Measurements from ENCODE around the gene EFHD2.
"Not testable (repeated sequence)": the region's sequence is repeated elsewhere in the genome, so short reads cannot be mapped to it uniquely, and the experiment has no call there.

Gene EFHD2

GRCh38 chr1:15412175-15412800 lies 2.6 kb downstream of the EFHD2 start:
- peak in 3 of 4 experiments; percentile 34 to 51 (median 50) for DNase-seq

GRCh38 chr1:15412843-15413242 lies 3.2 kb downstream of the EFHD2 start:
- peak in 1 of 4 experiments; percentile 44 for DNase-seq

DNA sequence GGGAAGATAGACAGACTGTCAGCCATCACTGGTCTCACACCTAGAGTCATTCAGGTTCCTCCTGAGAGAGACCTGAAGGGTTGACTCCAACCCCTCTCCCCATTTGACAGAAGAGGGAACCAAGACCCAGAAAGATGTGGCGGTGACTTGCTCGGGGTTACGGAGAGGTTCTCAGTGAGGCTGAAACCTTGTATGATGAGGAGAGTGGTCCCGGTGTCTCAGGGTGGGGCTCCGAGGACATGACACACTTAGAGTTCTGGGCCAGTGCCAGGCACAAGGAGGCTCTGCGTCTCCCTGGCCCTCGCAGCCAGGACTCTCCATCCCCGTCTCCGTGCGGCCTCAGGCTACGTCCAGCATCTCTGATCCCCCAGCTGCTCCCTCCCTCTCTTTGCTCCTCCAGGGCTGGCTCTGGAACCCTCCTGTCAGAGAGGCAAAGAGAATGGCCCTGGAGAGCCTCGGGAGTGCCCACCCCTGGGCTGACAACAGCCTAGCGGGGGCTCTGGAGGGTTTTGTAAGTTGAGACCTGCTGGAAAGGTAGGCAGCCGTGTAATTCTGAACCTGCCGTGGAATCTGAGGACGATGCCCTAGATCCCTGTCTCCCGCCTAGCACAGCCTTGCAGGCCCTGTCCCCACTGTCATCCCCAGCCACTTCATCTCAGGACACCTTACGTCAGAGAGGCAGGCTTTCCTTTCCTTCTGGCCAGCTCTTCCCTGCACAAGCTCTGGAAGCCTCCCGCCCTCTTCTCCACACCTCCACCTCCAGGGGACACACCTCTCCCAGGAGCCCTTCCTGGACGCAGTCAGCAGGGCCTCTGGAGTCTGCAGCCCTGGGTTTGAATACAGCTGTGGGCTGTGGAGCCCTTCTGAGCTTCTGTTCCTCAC lies 4.1 kb downstream of the EFHD2 start:
- no peak for DNase-seq

DNA sequence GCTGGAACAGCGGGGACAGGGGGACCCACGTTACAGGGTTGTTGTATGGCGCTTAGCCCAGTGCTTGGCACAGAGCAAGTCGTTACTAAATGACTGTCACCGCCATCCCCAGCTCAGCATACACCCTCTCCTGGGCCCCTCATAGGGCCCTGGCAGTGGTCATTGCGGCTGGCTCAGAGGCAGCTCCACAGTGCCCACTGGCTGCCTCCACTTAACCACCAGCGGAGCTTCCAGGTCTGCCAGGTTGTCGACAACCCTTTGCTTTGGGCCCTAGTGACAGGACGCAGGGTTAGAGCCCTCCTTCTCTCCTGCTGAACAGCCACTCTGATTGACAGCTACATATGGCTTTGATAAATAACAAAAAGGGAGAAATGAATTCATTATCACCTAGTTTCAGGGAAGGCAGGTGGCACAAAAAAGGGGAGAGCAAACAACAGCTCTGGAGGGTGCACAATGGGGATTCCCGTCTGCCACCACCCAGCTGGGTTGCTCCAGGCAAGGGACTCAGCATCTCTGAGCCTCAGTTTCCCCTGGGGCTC lies 4.8 kb downstream of the EFHD2 start:
- no peak for DNase-seq

DNA sequence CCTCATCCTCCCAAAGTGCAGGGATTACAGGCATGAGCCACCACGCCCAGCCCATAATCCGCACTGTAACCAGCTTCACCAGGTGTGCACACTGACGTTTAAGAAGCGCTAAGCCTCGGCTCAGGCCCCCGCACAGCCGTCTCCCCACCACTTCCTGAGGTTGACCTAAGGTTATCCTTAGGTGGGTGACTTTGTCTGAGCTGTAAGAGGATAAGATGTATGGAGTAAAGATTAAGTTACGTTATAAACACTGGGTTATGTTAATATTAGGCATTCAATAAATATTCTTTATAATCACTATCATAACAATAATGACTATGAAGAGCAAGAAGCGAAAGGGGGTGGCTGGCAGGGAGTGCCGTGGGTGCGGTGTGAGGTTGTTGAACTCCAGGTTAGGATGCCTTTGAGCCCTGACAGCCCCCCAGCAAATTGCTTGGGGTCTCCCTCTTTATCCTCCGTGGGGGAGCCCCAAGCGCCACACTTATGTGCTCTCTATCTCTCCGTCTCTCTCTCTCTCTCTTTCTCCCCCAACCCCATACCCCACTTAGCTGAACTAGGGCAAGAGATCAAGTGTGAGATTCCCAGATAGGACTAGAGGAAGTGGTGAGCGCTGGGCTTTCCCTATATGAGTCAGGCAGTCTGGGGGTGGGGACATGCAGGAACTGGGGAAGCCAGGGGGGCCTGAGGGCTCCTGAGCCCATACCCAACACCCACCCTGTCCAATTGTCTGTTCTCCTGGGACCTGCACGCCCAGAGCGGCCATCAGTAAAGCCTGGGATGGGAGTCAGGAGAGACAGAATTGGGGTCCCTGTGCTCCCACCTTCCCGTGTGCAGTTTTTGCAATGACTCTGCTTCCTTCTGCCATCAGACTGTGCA lies 7.6 kb downstream of the EFHD2 start:
- peak; percentile 77 to 90 (median 90) for DNase-seq

DNA sequence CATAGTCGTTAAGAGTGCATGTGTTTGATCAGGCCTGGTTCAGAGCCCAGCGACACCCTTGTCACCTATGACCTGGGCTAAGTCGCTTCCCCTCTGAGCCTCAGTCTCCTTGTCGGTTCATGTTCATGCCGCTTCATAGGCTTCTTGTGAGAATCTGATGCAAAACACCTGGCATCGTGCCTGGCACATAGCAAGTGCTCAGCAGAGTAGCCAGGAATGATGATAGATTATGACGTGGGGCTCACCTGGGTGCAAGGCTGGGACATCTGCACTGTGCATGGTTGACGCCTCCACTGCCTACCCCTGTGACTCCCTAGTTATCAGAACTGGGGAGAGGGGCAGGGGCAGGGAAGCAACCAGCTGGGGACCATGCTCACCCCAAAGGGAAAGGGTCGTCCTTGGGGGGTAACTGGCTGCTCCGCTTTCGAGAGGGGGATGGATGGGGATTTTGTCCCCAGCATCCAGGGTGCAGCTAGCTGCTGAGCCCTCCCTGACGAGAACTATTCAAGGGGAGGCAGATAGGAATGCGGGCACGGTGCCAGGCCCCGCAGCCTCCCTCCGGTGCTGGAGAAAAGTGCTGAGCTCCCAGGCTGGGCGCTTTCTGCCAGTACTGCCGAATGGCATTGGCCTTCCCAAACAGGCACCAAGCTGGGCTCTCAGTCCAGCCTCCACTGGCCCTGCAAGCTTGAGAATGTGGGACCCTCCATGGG lies 9.3 kb downstream of the EFHD2 start:
- DNase-seq, result peak in 1 of 4 experiments; percentile 1

- no peak for DNase-seq
Observed at GRCh38 chr1:15420853-15421465, 11.3 kb downstream of the EFHD2 start.

DNA sequence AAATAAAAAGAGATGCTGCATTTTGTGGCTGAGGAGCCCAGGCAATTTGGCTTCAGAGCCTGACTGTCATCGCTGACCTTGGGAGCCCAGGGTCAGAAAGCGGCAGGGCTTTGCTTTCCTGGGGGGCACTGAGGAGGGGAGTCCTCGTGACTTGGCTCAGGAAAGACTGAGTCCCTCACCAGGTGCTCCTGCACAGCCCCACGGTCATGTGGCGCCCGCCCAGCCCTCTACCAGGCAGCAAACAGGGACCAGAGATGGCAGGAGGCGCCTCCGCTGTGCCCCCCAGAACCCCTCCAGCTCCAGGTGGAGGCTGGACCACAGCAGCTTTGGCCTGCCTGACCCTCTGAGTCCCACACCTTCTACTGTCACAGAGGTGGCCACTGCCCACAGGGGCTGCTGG lies 13.2 kb downstream of the EFHD2 start:
- DNase-seq, result no peak

GRCh38 chr1:15423355-15424077 lies 13.8 kb downstream of the EFHD2 start:
- no peak for DNase-seq

- DNase-seq, result no peak
Observed at GRCh38 chr1:15424146-15424667, 14.5 kb downstream of the EFHD2 start.

- DNase-seq, result no peak
Observed at GRCh38 chr1:15424981-15425380, 15.3 kb downstream of the EFHD2 start.

GRCh38 chr1:15425521-15425920 lies 15.8 kb downstream of the EFHD2 start:
- DNase-seq, result no peak

DNA sequence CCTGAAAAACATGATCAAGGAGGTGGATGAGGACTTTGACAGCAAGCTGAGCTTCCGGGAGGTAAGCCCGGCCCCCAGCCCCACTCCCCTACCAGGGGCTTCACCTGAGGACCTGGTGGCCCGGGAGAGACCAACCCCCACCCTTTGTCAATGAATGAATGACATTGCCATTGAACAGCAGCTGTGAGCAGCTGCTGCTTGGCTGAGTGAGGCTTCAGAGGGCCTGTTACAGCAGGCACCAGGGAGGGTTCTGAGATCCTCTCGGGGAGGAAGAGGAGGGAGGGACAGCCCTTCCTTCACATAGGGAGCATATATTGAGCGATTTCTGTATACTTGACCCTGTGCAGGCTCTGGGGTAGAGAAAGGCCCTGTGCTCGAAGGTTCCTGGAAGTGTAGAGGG lies 16.3 kb downstream of the EFHD2 start:
- no peak for DNase-seq

GRCh38 chr1:15426492-15427279 lies 17.0 kb downstream of the EFHD2 start:
- DNase-seq, result peak in 3 of 4 experiments; percentile 20 to 50 (median 40)

DNA sequence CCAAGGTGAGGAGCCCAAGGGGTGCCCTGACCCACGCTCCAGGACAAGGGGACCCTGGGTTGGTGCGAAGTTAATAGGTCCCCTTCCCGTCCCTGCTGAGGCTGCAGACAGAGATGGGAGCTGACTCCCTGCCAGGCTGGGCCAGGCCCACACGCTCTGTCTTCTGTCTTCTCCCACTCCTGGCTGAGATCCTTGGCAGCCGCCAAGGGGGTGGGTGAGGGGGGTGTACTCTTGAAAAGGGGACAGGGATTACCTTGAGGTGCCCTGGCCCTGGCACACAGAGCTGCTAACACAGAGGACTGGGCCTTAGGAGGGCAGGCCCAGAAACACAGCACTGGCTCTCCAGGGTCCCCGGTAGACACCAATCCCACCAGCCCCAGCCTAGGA lies 17.6 kb downstream of the EFHD2 start:
- no peak for DNase-seq

DNA sequence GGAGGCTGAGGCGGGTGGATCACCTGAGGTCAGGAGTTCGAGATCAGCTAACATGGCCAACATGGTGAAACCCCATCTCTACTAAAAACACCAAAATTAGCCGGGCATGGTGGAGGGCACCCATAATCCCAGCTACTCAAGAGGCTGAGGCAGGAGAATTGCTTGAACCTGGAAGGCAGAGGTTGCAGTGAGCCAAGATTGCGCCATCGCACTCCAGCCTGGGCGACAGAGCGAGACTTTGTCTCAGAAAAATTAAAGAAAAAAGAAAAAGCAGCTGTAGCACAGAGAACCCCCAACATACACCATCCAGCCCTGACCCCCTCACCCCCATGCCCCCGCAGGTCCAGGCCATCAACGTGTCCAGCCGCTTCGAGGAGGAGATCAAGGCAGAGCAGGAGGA lies 18.6 kb downstream of the EFHD2 start:
- not testable (repeated sequence) for DNase-seq

DNA sequence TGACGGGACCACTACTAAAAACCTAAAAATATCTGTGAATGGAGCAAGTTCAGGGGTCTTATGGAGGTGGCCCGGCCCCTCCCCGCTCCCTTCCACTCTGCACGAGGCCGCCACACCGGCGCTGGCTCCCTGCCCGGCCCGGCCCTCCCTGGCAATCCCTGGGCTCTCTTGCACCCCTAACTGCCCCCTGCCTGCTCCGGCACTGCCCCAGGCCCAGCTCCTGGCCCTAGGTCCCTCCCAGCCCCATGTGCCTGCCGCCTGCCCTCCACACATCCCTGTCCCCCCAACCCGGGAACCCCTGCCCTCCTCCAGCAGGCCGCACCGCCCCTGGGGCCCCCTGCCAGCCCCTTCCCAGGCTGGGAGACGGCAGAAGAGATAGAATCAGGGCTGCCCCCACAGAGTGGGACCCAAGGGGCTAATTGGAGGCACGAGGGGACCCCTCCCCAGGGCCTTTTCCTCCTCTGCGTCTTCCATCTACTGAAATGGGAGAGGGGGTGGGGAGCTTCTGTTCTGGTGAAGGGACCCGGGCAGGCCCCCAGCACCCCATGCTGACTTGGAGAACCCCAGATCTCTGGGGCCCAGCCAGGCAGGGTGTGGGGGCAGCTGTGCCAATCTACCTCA lies 19.2 kb downstream of the EFHD2 start:
- DNase-seq, result no peak

GRCh38 chr1:15429701-15430149 lies 20.0 kb downstream of the EFHD2 start:
- peak; percentile 76 to 91 (median 80) for DNase-seq
